HepG2 (cell line): ENCODE measurements around the gene HTR2A. TPM values are rescaled to one million over a fixed set of nuclear protein-coding genes. Genes with fewer than 3 reads are reported as not detected.

ENCODE experiments used
- ATAC-seq: fragments of 200-7000 bp; cut with Tn5 transposase; 3 replicates; pipeline ENCODE4 v1.9.1; 2020; ENCODE audit warnings: mild to moderate bottlenecking, moderate library complexity
- BruUV-seq: library from RNA; stranded (reverse); fragments of 400-500 nt; replicated peaks from 2 replicates; lab custom pipeline; 2021; lab: Mats Ljungman, UMichigan
- CTCF ChIA-PET: fragments of 300-600 bp; formaldehyde crosslinking; extraction: SDS; loops from one replicate; lab custom pipeline; 2021; ENCODE audit warnings: low total read pairs, inconsistent platforms, low intra/inter-chr PET ratio; lab: Yijun Ruan, JAX
- POLR2A ChIA-PET: fragments of 350-600 bp; sonication (Branson Sonifier 250); formaldehyde crosslinking; loops from one replicate; lab custom pipeline; 2020; ENCODE audit warnings: antibody characterized with exemption, inconsistent platforms; lab: Yijun Ruan, JAX
- DNase-seq: peaks from one replicate; pipeline ENCODE4 v3.0.0-alpha.2; 2015; ENCODE audit warnings: low spot score
- FAIRE-seq: peaks from 3 replicates; lab custom pipeline; 2011; peaks lifted over from hg19 to GRCh38; lab: Jason Lieb, UNC
- H2AFZ ChIP-seq: one replicate; pipeline ENCODE4 v1.6.1; 2011; ENCODE audit warnings: low read length, inconsistent platforms
- H3K27ac ChIP-seq: fragments of 300-600 bp; 3 replicates; pipeline ENCODE4 v1.8.0; 2011; ENCODE audit warnings: mixed run types, mild to moderate bottlenecking, mixed read lengths, low read length, inconsistent platforms; ENCODE audit not compliant: insufficient read depth; ENCODE audit errors: extremely low read length
- H3K27me3 ChIP-seq, 2 experiments: fragments of 200-600 bp in 1 of 2; 2 replicates in 1 of 2; 3 replicates in 1 of 2; pipeline versions ENCODE4 v1.6.0 to v1.8.0; 2011; ENCODE audit warnings: low read length in 2 of 2, mild to moderate bottlenecking in 2 of 2, moderate library complexity in 2 of 2, inconsistent platforms in 1 of 2; ENCODE audit not compliant: insufficient read depth in 2 of 2, control insufficient read depth in 1 of 2
- H3K36me3 ChIP-seq, 2 experiments: fragments of 200-600 bp in 1 of 2; replicated peaks in 1 of 2; 2 replicates in 1 of 2; 3 replicates in 1 of 2; pipeline versions ENCODE4 v1.5.1 to v1.8.0; 2011; ENCODE audit warnings: low read length in 2 of 2, inconsistent platforms in 1 of 2; ENCODE audit not compliant: insufficient read depth in 2 of 2, control insufficient read depth in 1 of 2
- H3K4me1 ChIP-seq: 2 replicates; pipeline ENCODE4 v1.5.1; 2012; ENCODE audit warnings: low read length, inconsistent platforms; ENCODE audit not compliant: insufficient read depth
- H3K4me2 ChIP-seq: 2 replicates; pipeline ENCODE4 v1.6.0; 2011; ENCODE audit warnings: low read depth, low read length, inconsistent platforms
- H3K4me3 ChIP-seq, 3 experiments: fragments of 200-600 bp in 1 of 3; sonication (generic), shearing (Covaris generic) in 1 of 3; replicated peaks in 1 of 3; 2 replicates each; pipeline ENCODE4 v1.5.1; 2011 to 2016; ENCODE audit warnings: low read length in 3 of 3, inconsistent platforms in 2 of 3, low read depth in 2 of 3, mild to moderate bottlenecking in 2 of 3, control low read depth in 1 of 3, mixed read lengths in 1 of 3; ENCODE audit not compliant: insufficient read depth in 1 of 3
- H3K79me2 ChIP-seq: one replicate; pipeline ENCODE4 v1.6.1; 2011; ENCODE audit warnings: low read length, inconsistent platforms; ENCODE audit not compliant: insufficient read depth
- H3K9ac ChIP-seq: 2 replicates; pipeline ENCODE4 v1.6.0; 2011; ENCODE audit warnings: mild to moderate bottlenecking, low read depth, low read length, inconsistent platforms; ENCODE audit not compliant: insufficient read depth
- H3K9me3 ChIP-seq: 2 replicates; pipeline ENCODE4 v1.5.1; 2012; ENCODE audit warnings: mild to moderate bottlenecking, low read length
- H4K20me1 ChIP-seq: 2 replicates; pipeline ENCODE4 v1.6.0; 2011; ENCODE audit warnings: inconsistent platforms, mild to moderate bottlenecking, low read length, moderate library complexity; ENCODE audit not compliant: insufficient read depth
- IRF2 ChIP-seq: IDR thresholded peaks from 2 replicates; pipeline ENCODE4 v1.6.1; 2018; ENCODE audit warnings: missing genetic modification reagents, missing compliant biosample characterization
- MED1 ChIP-seq: sonication (generic); formaldehyde crosslinking; IDR thresholded peaks from 2 replicates; pipeline ENCODE4 v1.4.0; 2020; ENCODE audit warnings: missing genetic modification reagents
- MTA1 ChIP-seq: sonication (generic); formaldehyde crosslinking; IDR thresholded peaks from 2 replicates; pipeline ENCODE4 v1.4.0; 2020; ENCODE audit warnings: missing genetic modification reagents, mild to moderate bottlenecking, borderline replicate concordance
- PHF8 ChIP-seq: sonication (generic); formaldehyde crosslinking; IDR thresholded peaks from 2 replicates; pipeline ENCODE4 v1.5.0; 2020; ENCODE audit warnings: missing genetic modification reagents
- POGZ ChIP-seq: sonication (generic); formaldehyde crosslinking; IDR thresholded peaks from 2 replicates; pipeline ENCODE4 v1.4.0; 2020; ENCODE audit warnings: mild to moderate bottlenecking, missing genetic modification reagents
- RORA ChIP-seq: sonication (generic); formaldehyde crosslinking; IDR thresholded peaks from 2 replicates; pipeline ENCODE4 v1.5.0; 2020; ENCODE audit warnings: mild to moderate bottlenecking, missing genetic modification reagents, moderate library complexity
- SMARCC2 ChIP-seq: fragments of 450-650 bp; IDR thresholded peaks from 2 replicates; pipeline ENCODE4 v1.6.1; 2017; ENCODE audit warnings: antibody characterized with exemption, mild to moderate bottlenecking
- SMARCE1 ChIP-seq: fragments of 450-650 bp; IDR thresholded peaks from 2 replicates; pipeline ENCODE4 v1.6.1; 2017; ENCODE audit warnings: borderline replicate concordance
- SPEN ChIP-seq: sonication (generic); formaldehyde crosslinking; IDR thresholded peaks from 2 replicates; pipeline ENCODE4 v1.5.1; 2020; ENCODE audit warnings: low read depth, mild to moderate bottlenecking, missing genetic modification reagents
- TSC22D2 ChIP-seq: sonication (generic); formaldehyde crosslinking; IDR thresholded peaks from 2 replicates; pipeline ENCODE4 v1.5.1; 2020; ENCODE audit warnings: missing genetic modification reagents, mild to moderate bottlenecking, borderline replicate concordance
- U2AF1 ChIP-seq: fragments of 200-400 bp; formaldehyde crosslinking; optimal IDR thresholded peaks from 2 replicates; pipeline ENCODE3; 2017; ENCODE audit warnings: mild to moderate bottlenecking, low read depth, low read length
- ZBTB3 ChIP-seq: sonication (generic); formaldehyde crosslinking; IDR thresholded peaks from 2 replicates; pipeline ENCODE4 v1.4.0; 2020; ENCODE audit warnings: low read depth, mild to moderate bottlenecking, moderate library complexity, missing genetic modification reagents, borderline replicate concordance
- ZNF275 ChIP-seq: sonication (generic); formaldehyde crosslinking; IDR thresholded peaks from 2 replicates; pipeline ENCODE4 v1.8.0; 2022; ENCODE audit warnings: missing genetic modification reagents, mild to moderate bottlenecking, inconsistent platforms, borderline replicate concordance
- ZNF367 ChIP-seq: sonication (generic); formaldehyde crosslinking; IDR thresholded peaks from 2 replicates; pipeline ENCODE4 v1.4.0; 2020; ENCODE audit warnings: missing genetic modification reagents, borderline replicate concordance
- ZNF839 ChIP-seq: sonication (generic); formaldehyde crosslinking; IDR thresholded peaks from 2 replicates; pipeline ENCODE4 v1.4.0; 2020; ENCODE audit warnings: missing genetic modification reagents, mild to moderate bottlenecking, borderline replicate concordance
- WGBS: methylation state at CpG from one replicate; pipeline ENCODE4 v1.1.6; 2017; ENCODE audit warnings: low lambda C conversion rate; 5-methylcytosine and 5-hydroxymethylcytosine counted together
- in situ Hi-C: cut with HindIII; loops from 2 replicates; pipeline ENCODE4 v1.10.0; 2017; ENCODE audit warnings: low pct_unique_long_range_greater_than_20kb; ENCODE audit not compliant: extremely low pct_ligation_motif_present
- intact Hi-C: fragments of 100-400 bp; cut with micrococcal nuclease; formaldehyde crosslinking; loops from one replicate; pipeline ENCODE4 v1.10.0; 2022; ENCODE audit not compliant: unreplicated experiment
- polyA plus RNA-seq, 8 experiments: library from polyadenylated mRNA; depleted of rRNA in 3 of 8; stranded (reverse) in 7 of 8; unstranded in 1 of 8; fragments of >200 nt; fragmentation: Illumina TruSeq in 4 of 8; extraction: Trizol in 4 of 8; gene quantifications; 2 replicates each; pipeline versions ENCODE4 v1.2.1 to v1.2.3, GENCODE V29; 2011 to 2016; ENCODE audit warnings: low read depth in 4 of 8, missing spikeins in 1 of 8, mixed read lengths in 1 of 8; ENCODE audit not compliant: insufficient read depth in 1 of 8
- total RNA-seq, 5 experiments: library from RNA; depleted of rRNA; stranded (reverse); fragments of >200 nt; fragmentation: Illumina TruSeq; extraction: Trizol; gene quantifications; 2 replicates each; pipeline ENCODE4 v1.2.3, GENCODE V29; 2016; ENCODE audit warnings: low read depth in 1 of 5

HTR2A gene
- total and polyA plus RNA-seq, 2 of the 13 experiments (the other 11 are each of a cell fraction or from before 2014, with no cell fraction given): not detected

DNA sequence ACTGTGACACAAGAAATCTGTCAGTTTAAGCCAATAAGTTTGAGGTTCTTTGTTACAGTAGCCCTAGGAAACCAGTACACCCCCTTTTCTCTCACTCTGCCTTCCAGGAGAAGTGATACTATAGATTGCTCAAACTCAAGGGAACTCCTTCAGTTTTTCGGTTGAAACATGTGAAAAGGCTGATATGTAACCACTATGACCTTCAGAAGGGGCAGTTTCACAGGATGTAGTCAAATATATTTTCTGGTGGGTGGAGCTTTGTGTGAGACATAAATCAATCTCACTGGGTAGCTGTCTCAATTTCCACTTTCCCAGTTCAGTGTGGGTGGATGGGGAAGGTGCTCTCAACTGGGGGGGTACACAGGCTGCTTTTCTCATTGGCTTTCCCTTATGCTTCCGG lies 41.7 kb downstream of the HTR2A start:
- TF ChIP-seq SMARCC2 (no peak), ZNF839 (CRISPR knock-in tag) (no peak), ZNF367 (CRISPR knock-in tag) (no peak), ZBTB3 (CRISPR knock-in tag) (no peak), ZNF275 (no peak), POGZ (CRISPR knock-in tag) (no peak), SMARCE1 (no peak), SPEN (CRISPR knock-in tag) (no peak), MED1 (CRISPR knock-in tag) (no peak), PHF8 (CRISPR knock-in tag) (no peak), TSC22D2 (CRISPR knock-in tag) (no peak), IRF2 (CRISPR knock-in tag) (no peak), MTA1 (no peak), RORA (CRISPR knock-in tag) (no peak), U2AF1 (no peak)
- BruUV-seq: no TSS peak
- intact Hi-C loops: no loop called here
- in situ Hi-C loops: no loop called here
- 16% methylated on average over 2 of the region's 2 CpGs for WGBS
- Histone ChIP-seq H2AFZ (no peak overlapping the region), H3K27ac (no peak overlapping the region), H3K9me3 (no peaks in the 10 kb centered on the region), H3K4me2 (no peak overlapping the region), H3K79me2 (no peaks in the 10 kb centered on the region), H3K4me3 (no peak overlapping the region), H3K36me3 (no peaks in the 10 kb centered on the region), H3K9ac (no peak overlapping the region), H4K20me1 (no peaks in the 10 kb centered on the region), H3K27me3 (peaks cover 0 to 14% of the 10 kb centered on the region in 2 experiments; a peak in 3 of 5 replicates), H3K4me1 (no peaks in the 10 kb centered on the region)
- FAIRE-seq (no peak), ATAC-seq (no peak), DNase-seq (no peak)
- ChIA-PET POLR2A (no interaction called here), CTCF (no interaction called here)
